Skeletal muscle tissue (tissue), 4 donors: Measurements from ENCODE around the gene KLK1. TPM values are rescaled to one million over a fixed set of nuclear protein-coding genes. Genes with fewer than 3 reads are reported as not detected.

Experiments
- H3K27ac ChIP-seq: one replicate; pipeline ENCODE4 v1.7.0; 2013; ENCODE audit warnings: mild to moderate bottlenecking, low read depth, low read length, inconsistent platforms
- H3K27me3 ChIP-seq, 3 donors: one replicate each; pipeline ENCODE4 v1.7.0; 2013; ENCODE audit warnings: low read length in 3 of 3; ENCODE audit not compliant: control insufficient read depth in 3 of 3, insufficient read depth in 3 of 3
- H3K36me3 ChIP-seq, 3 donors: one replicate each; pipeline ENCODE4 v1.7.0; 2013; ENCODE audit warnings: low read length in 3 of 3; ENCODE audit not compliant: control insufficient read depth in 3 of 3, insufficient read depth in 3 of 3
- H3K4me1 ChIP-seq, 3 donors: one replicate each; pipeline ENCODE4 v1.7.0; 2013; ENCODE audit warnings: low read length in 3 of 3, mild to moderate bottlenecking in 3 of 3; ENCODE audit not compliant: control insufficient read depth in 3 of 3, insufficient read depth in 3 of 3
- H3K4me3 ChIP-seq, 3 donors: one replicate each; pipeline ENCODE4 v1.7.0; 2013; ENCODE audit warnings: low read length in 3 of 3
- H3K9ac ChIP-seq, 3 donors: one replicate each; pipeline ENCODE4 v1.7.0; 2013; ENCODE audit warnings: low read length in 3 of 3, mild to moderate bottlenecking in 3 of 3, moderate library complexity in 2 of 3, low read depth in 1 of 3
- H3K9me3 ChIP-seq, 3 donors: one replicate each; pipeline ENCODE4 v1.7.0; 2013; ENCODE audit warnings: low read length in 3 of 3; ENCODE audit not compliant: control insufficient read depth in 3 of 3
- total RNA-seq: library from RNA; depleted of rRNA; stranded (reverse); fragments of >200 nt; gene quantifications from one replicate; pipeline ENCODE4 v1.2.3, GENCODE V29; 2014
- donor health status: Osteomylitis.

KLK1 gene
- total RNA-seq, 1 donor from 2014 or later: not detected

- H3K27me3 ChIP-seq: peaks cover 0 to under 1% (median 0%) of the 10 kb centered on the region in 3 donors
- no peaks in the 10 kb centered on the region for H3K9me3 ChIP-seq
- H3K9ac ChIP-seq: no peak overlapping the region
- peaks cover 24 to 31% (median 30%) of the 10 kb centered on the region in 3 donors for H3K36me3 ChIP-seq
- H3K4me1 ChIP-seq: no peaks in the 10 kb centered on the region
- no peak overlapping the region for H3K4me3 ChIP-seq
- no peak overlapping the region for H3K27ac ChIP-seq
Measured at GRCh38 chr19:50794876-50795663, 28.5 kb downstream of the KLK1 start.

- Histone ChIP-seq H3K27ac (no peak overlapping the region), H3K27me3 (peaks cover 0 to 4% (median 2%) of the 10 kb centered on the region in 3 donors), H3K36me3 (peaks cover 21 to 30% (median 29%) of the 10 kb centered on the region in 3 donors), H3K9ac (no peak overlapping the region), H3K4me1 (no peaks in the 10 kb centered on the region), H3K9me3 (no peaks in the 10 kb centered on the region), H3K4me3 (no peak overlapping the region)
Measured at GRCh38 chr19:50794074-50794875, 29.3 kb downstream of the KLK1 start.

GRCh38 chr19:50793558-50794065, 30.0 kb downstream of the KLK1 start:
- H3K9ac ChIP-seq: no peak overlapping the region
- peaks cover 19 to 27% (median 24%) of the 10 kb centered on the region in 3 donors for H3K36me3 ChIP-seq
- no peak overlapping the region for H3K27ac ChIP-seq
- H3K27me3 ChIP-seq: peaks cover 0 to 4% (median 2%) of the 10 kb centered on the region in 3 donors
- no peaks in the 10 kb centered on the region for H3K9me3 ChIP-seq
- H3K4me1 ChIP-seq: no peaks in the 10 kb centered on the region
- H3K4me3 ChIP-seq: no peak overlapping the region

- Histone ChIP-seq H3K4me3 (no peak overlapping the region), H3K4me1 (no peaks in the 10 kb centered on the region), H3K27ac (no peak overlapping the region), H3K9ac (no peak overlapping the region), H3K36me3 (peaks cover 9 to 17% (median 14%) of the 10 kb centered on the region in 3 donors), H3K9me3 (no peaks in the 10 kb centered on the region), H3K27me3 (peaks cover 0 to 4% (median 2%) of the 10 kb centered on the region in 3 donors)
Measured at GRCh38 chr19:50792272-50793250, 31.0 kb downstream of the KLK1 start.

GRCh38 chr19:50791594-50792271, 31.9 kb downstream of the KLK1 start:
- Histone ChIP-seq H3K4me3 (no peak overlapping the region), H3K4me1 (no peaks in the 10 kb centered on the region), H3K9me3 (no peaks in the 10 kb centered on the region), H3K9ac (no peak overlapping the region), H3K36me3 (peaks cover under 1 to 12% (median 8%) of the 10 kb centered on the region in 3 donors), H3K27me3 (peaks cover 0 to 4% (median 2%) of the 10 kb centered on the region in 3 donors), H3K27ac (no peak overlapping the region)

GRCh38 chr19:50790922-50791467, 32.6 kb downstream of the KLK1 start:
- Histone ChIP-seq H3K36me3 (peaks cover 0 to 9% (median 6%) of the 10 kb centered on the region in 3 donors), H3K27me3 (peaks cover 0 to 4% (median 2%) of the 10 kb centered on the region in 3 donors), H3K27ac (no peak overlapping the region), H3K4me1 (no peaks in the 10 kb centered on the region), H3K9me3 (no peaks in the 10 kb centered on the region), H3K4me3 (no peak overlapping the region), H3K9ac (no peak overlapping the region)

- no peak within 1 kb of the TSS for H3K9ac ChIP-seq
- no peak within 1 kb of the TSS for H3K4me3 ChIP-seq
- H3K9me3 ChIP-seq: no peaks in the 10 kb centered on the region
- no peak within 1 kb of the TSS for H3K27ac ChIP-seq
- H3K36me3 ChIP-seq: peaks cover 0 to 3% (median 3%) of the 10 kb centered on the region in 3 donors
- H3K4me1 ChIP-seq: no peaks in the 10 kb centered on the region
- H3K27me3 ChIP-seq: peaks cover 0 to 4% (median 2%) of the 10 kb centered on the region in 3 donors
Measured at GRCh38 chr19:50790396-50790795, 33.2 kb downstream of the KLK1 start, which contains the start of gene ACP4. ACP4 (plus strand) TSS chr19:50790415; CDS start chr19:50790415, 0 bp downstream.

GRCh38 chr19:50785329-50785728, 38.3 kb downstream of the KLK1 start:
- no peaks in the 10 kb centered on the region for H3K36me3 ChIP-seq
- H3K9ac ChIP-seq: no peak overlapping the region
- peaks cover 14 to 24% (median 20%) of the 10 kb centered on the region in 3 donors for H3K27me3 ChIP-seq
- no peak overlapping the region for H3K4me3 ChIP-seq
- H3K27ac ChIP-seq: no peak overlapping the region
- H3K4me1 ChIP-seq: peaks cover 0 to 2% (median 0%) of the 10 kb centered on the region in 3 donors
- H3K9me3 ChIP-seq: no peaks in the 10 kb centered on the region
